Endothelial cell of umbilical vein (primary cell): ENCODE results near the gene DGAT2.

Experiments
- CTCF ChIP-seq, 2 donors: IDR thresholded peaks; 1 replicate in 1 of 2; 2 replicates in 1 of 2; pipeline ENCODE4 v1.5.1; 2011; ENCODE audit warnings: low read length in 2 of 2, mild to moderate bottlenecking in 2 of 2, moderate library complexity in 2 of 2, control low read depth in 1 of 2, inconsistent platforms in 1 of 2, low read depth in 1 of 2; ENCODE audit not compliant: insufficient read depth in 1 of 2; ENCODE audit errors: extremely low read depth in 1 of 2
- POLR2A ChIP-seq: IDR thresholded peaks from 2 replicates; pipeline ENCODE4 v1.6.1; 2012; ENCODE audit warnings: low read depth, mild to moderate bottlenecking, control low read depth, low read length

GRCh38 chr11:75737314-75737713, 31.3 kb upstream of the DGAT2 start:
- TF ChIP-seq CTCF (IDR thresholded peaks at IDR 0.05; ENCODE audit: extremely low read depth in 1 of 2, insufficient read depth in 1 of 2, low read depth in 1 of 2, low read length in 2 of 2) = no peak
- TF ChIP-seq POLR2A = no peak
